ENCODE results near the gene DCPS. TPM values are rescaled to one million over a fixed set of nuclear protein-coding genes. Genes with fewer than 3 reads are reported as not detected.

Gene DCPS
- total and polyA plus RNA-seq, 2 of the 4 experiments (the other 2 are of a cell fraction): 19.7 to 34.8 TPM

- Histone ChIP-seq H4K91ac (ENCODE audit: insufficient read depth, low read depth, low read length) (no peak overlapping the region), H3K27me3 (ENCODE audit: control insufficient read depth, insufficient read depth, low read length) (no peaks in the 10 kb centered on the region), H3K9ac (ENCODE audit: low read depth, low read length) (no peak overlapping the region), H4K5ac (ENCODE audit: low read depth, low read length) (no peak overlapping the region), H3K4me3 (ENCODE audit: insufficient read depth, low read depth, low read length) (no peak overlapping the region), H3K14ac (replicated peaks; ENCODE audit: low read depth, low read length) (no peak overlapping the region), H2AK9ac (replicated peaks; ENCODE audit: low read depth, low read length, poor library complexity) (no peak overlapping the region), H3K36me3 (ENCODE audit: control insufficient read depth, insufficient read depth, low read length) (peaks cover 12% of the 10 kb centered on the region), H3K18ac (ENCODE audit: low read depth, low read length) (no peak overlapping the region), H3K79me1 (ENCODE audit: low read depth in 1 of 2, low read length in 2 of 2) (peaks cover 4 to 27% of the 10 kb centered on the region in 2 experiments; a peak in 3 of 4 replicates), H3K4ac (ENCODE audit: low read depth, low read length) (no peak overlapping the region), H3K23ac (ENCODE audit: low read depth, low read length) (no peak overlapping the region), H3K27ac (ENCODE audit: insufficient read depth, low read length) (no peak overlapping the region), H2AFZ (replicated peaks; ENCODE audit: low read length, poor library complexity) (no peak overlapping the region), H3K9me3 (ENCODE audit: control insufficient read depth, insufficient read depth, low read length) (no peaks in the 10 kb centered on the region), H2BK15ac (ENCODE audit: low read depth, low read length) (no peak overlapping the region), H2BK5ac (ENCODE audit: low read depth, low read length, poor library complexity, severe bottlenecking) (no peak overlapping the region), H2AK5ac (ENCODE audit: low read depth, low read length) (no peak overlapping the region), H4K8ac (ENCODE audit: low read depth in 2 of 2, low read length in 2 of 2) (no peak overlapping the region), H3K9me1 (ENCODE audit: insufficient read depth, low read length) (peaks cover 5% of the 10 kb centered on the region; the same call in 1 of the 2 replicates), H3K4me2 (ENCODE audit: low read depth, low read length) (no peak overlapping the region), H3K4me1 (ENCODE audit: control insufficient read depth, insufficient read depth, low read length) (peaks cover 3% of the 10 kb centered on the region; the same call in 1 of the 2 replicates), H3K56ac (ENCODE audit: extremely low read depth, insufficient read depth, low read length) (no peak overlapping the region), H2BK120ac (ENCODE audit: low read depth, low read length) (no peak overlapping the region), H2BK20ac (ENCODE audit: low read depth, low read length) (no peak overlapping the region), H4K20me1 (ENCODE audit: insufficient read depth, low read length) (no peaks in the 10 kb centered on the region)
- DNase-seq: no peak
- in situ Hi-C loops (cut with MboI; ENCODE audit: low sequenced_read_pairs): no loop called here
- BruUV-seq (replicated peaks): no TSS peak
- TF ChIP-seq MXI1 (IDR thresholded peaks at IDR 0.05; ENCODE audit: borderline replicate concordance, low read depth, low read length): no peak
- no peak for TF ChIP-seq CEBPB (IDR thresholded peaks at IDR 0.05; ENCODE audit: low read depth, low read length)
- intact Hi-C loops (cut with micrococcal nuclease): no loop called here
- 70% methylated on average over 2 of the region's 6 CpGs; no CpG with 5 or more reads in 1 of the 2 experiments for WGBS, 2 experiments (ENCODE audit: extremely low coverage in 2 of 2, insufficient read length in 1 of 2)
- dilution Hi-C loops (cut with HindIII; ENCODE audit: low sequenced_read_pairs, unreplicated experiment): no loop called here
- POLR2A ChIA-PET (ENCODE audit: unreplicated experiment): interaction anchor here (0.6 kb wide), 1 partner anchor 68 kb away, joined by 3 read pairs; no protein-coding TSS in a partner anchor
- CTCF ChIA-PET: interaction anchor here (0.7 kb wide), 1 partner anchor 1347 kb away, joined by 3 read pairs; no protein-coding TSS in a partner anchor
- no peak for ATAC-seq (ENCODE audit: low read depth)
Measured at GRCh38 chr11:126281245-126281644, 22.6 kb upstream of the DCPS start.

Data from IMR-90 (cell line).